Sigmoid colon (tissue), 3 donors: ENCODE data around the gene MDK.

Experiments
- POLR2A ChIP-seq, 2 donors: fragments of 450-650 bp; IDR thresholded peaks; one replicate each; pipeline ENCODE4 v1.6.1; 2016; ENCODE audit warnings: antibody characterized with exemption in 2 of 2, mild to moderate bottlenecking in 2 of 2, moderate library complexity in 2 of 2
- TF ChIP-seq, protein P1 (sequence below), 4 experiments: fragments of 450-650 bp in 3 of 4; fragments of 200-600 bp in 1 of 4; IDR thresholded peaks; one replicate each; pipeline ENCODE4 v1.5.1; 2016 to 2019; ENCODE audit warnings: antibody characterized with exemption in 4 of 4, mild to moderate bottlenecking in 3 of 4, moderate library complexity in 2 of 4

GRCh38 chr11:46364056-46364455, 17.4 kb upstream of the MDK start:
- TF ChIP-seq, protein P1, sequence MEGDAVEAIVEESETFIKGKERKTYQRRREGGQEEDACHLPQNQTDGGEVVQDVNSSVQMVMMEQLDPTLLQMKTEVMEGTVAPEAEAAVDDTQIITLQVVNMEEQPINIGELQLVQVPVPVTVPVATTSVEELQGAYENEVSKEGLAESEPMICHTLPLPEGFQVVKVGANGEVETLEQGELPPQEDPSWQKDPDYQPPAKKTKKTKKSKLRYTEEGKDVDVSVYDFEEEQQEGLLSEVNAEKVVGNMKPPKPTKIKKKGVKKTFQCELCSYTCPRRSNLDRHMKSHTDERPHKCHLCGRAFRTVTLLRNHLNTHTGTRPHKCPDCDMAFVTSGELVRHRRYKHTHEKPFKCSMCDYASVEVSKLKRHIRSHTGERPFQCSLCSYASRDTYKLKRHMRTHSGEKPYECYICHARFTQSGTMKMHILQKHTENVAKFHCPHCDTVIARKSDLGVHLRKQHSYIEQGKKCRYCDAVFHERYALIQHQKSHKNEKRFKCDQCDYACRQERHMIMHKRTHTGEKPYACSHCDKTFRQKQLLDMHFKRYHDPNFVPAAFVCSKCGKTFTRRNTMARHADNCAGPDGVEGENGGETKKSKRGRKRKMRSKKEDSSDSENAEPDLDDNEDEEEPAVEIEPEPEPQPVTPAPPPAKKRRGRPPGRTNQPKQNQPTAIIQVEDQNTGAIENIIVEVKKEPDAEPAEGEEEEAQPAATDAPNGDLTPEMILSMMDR (IDR thresholded peaks at IDR 0.05), result no peak
- no peak for TF ChIP-seq POLR2A (IDR thresholded peaks at IDR 0.05)
